Stimulated activated memory B cell treated with anti-CD40 and anti-IgM and Interleukin-4, amounts not matched to agents 10 μg/mL and 1 μg/mL and 100 μg/mL, for 72 hours (primary cell): ENCODE results near the gene DIPK1B.

Source experiments
- ATAC-seq: fragments of 150-1000 bp; cut with Tn5 transposase; 2 replicates; pipeline ENCODE4 v1.10.0; 2021
- H3K27ac Mint-ChIP-seq: one replicate; pipeline ENCODE4 v1.8.0; 2022; ENCODE audit warnings: mild to moderate bottlenecking, mixed read lengths
- H3K27me3 Mint-ChIP-seq: one replicate; pipeline ENCODE4 v1.8.0; 2022; ENCODE audit warnings: mixed read lengths
- H3K36me3 Mint-ChIP-seq: one replicate; pipeline ENCODE4 v1.8.0; 2022; ENCODE audit warnings: mixed read lengths
- H3K4me1 Mint-ChIP-seq: one replicate; pipeline ENCODE4 v1.8.0; 2022; ENCODE audit warnings: mixed read lengths
- H3K4me3 Mint-ChIP-seq: one replicate; pipeline ENCODE4 v1.8.0; 2022; ENCODE audit warnings: mild to moderate bottlenecking, moderate library complexity, mixed read lengths
- H3K9me3 Mint-ChIP-seq: one replicate; pipeline ENCODE4 v1.8.0; 2022; ENCODE audit warnings: mixed read lengths

The DIPK1B gene

DNA sequence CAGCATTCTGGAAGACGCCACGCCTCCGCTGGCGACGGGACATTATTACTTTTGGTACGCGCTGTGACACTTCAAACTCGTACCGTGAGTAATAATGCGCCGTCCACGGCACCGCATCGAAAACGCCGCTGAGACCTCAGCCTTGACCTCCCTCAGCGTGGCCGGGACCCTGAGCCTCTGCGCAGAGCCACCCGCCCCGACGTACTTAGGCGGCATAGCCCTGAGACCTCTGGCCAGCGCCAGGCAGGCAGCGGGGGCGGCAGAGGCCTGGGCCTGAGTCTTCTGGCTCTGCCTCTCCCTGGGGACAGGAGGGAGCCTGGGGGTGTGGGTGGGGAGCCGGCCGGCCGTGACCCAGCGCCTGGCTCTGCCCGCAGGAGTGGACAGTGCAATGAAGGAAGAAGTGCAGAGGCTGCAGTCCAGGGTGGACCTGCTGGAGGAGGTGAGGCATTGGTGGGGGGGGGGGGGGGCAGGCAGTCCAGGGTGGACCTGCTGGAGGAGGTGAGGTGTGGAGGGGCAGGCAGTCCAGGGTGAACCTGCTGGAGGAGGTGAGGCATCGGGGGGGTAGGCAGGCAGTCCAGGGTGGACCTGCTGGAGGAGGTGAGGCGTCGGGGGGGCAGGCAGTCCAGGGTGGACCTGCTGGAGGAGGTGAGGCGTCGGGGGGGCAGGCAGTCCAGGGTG lies 41.7 kb upstream of the DIPK1B start:
- Mint-ChIP-seq H3K4me3 (no peak overlapping the region), H3K9me3 (no peaks in the 10 kb centered on the region), H3K36me3 (no peaks in the 10 kb centered on the region), H3K27ac (no peak overlapping the region), H3K4me1 (peaks cover 17% of the 10 kb centered on the region), H3K27me3 (peaks cover 43% of the 10 kb centered on the region)
- ATAC-seq: no peak

DNA sequence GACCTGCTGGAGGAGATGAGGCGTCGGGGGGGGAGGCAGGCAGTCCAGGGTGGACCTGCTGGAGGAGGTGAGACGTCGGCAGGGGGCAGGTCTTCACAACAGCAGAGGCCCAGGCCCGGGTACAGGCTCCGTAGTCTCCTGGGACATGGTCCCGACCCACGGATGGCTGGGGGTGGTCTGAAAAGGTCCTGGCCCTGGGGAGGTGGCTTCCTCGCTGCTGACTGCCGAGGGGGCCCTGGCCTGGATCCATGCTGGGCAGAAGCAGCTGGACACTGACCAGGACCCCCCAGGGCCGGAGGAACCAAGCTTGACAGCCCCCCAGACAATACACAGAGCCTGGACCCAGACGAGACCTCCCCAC lies 41.1 kb upstream of the DIPK1B start:
- no peak for ATAC-seq
- no peaks in the 10 kb centered on the region for H3K9me3 Mint-ChIP-seq
- H3K27ac Mint-ChIP-seq: no peak overlapping the region
- peaks cover 17% of the 10 kb centered on the region for H3K4me1 Mint-ChIP-seq
- no peaks in the 10 kb centered on the region for H3K36me3 Mint-ChIP-seq
- H3K27me3 Mint-ChIP-seq: peaks cover 43% of the 10 kb centered on the region
- no peak overlapping the region for H3K4me3 Mint-ChIP-seq

DNA sequence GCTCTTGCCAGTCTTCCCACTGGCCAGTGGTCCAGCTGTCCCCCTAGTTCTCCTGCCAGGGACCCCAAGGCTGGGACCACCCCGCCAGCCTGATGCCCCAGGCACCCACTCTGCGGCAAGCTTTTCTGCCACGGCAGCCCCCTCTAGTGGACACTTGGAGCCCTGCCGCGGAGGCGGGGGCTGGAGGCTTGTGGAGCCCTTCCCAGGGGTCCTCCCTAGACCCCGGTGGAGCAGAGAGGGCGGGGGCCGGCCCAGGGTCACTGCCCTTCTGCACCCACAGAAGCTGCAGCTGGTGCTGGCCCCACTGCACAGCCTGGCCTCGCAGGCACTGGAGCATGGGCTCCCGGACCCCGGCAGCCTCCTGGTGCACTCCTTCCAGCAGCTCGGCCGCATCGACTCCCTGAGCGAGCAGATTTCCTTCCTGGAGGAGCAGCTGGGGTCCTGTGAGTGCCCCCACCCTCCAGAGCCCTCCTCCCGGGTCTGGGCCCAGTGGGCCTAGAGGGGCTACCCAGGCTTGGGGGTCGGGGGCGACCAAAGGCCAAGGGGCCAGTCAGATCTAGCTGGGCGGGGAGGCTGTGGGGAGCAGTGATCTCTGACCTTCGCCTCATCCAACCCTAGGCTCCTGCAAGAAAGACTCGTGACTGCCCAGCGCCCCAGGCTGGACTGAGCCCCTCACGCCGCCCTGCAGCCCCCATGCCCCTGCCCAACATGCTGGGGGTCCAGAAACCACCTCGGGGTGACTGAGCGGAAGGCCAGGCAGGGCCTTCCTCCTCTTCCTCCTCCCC lies 40.5 kb upstream of the DIPK1B start:
- Mint-ChIP-seq H3K9me3 (no peaks in the 10 kb centered on the region), H3K4me1 (peaks cover 14% of the 10 kb centered on the region), H3K4me3 (no peak overlapping the region), H3K36me3 (peaks cover 2% of the 10 kb centered on the region), H3K27me3 (peaks cover 43% of the 10 kb centered on the region), H3K27ac (no peak overlapping the region)
- ATAC-seq: no peak

- no peak for ATAC-seq
- Mint-ChIP-seq H3K27ac (no peak overlapping the region), H3K4me3 (no peak overlapping the region), H3K4me1 (peaks cover 13% of the 10 kb centered on the region), H3K27me3 (peaks cover 41% of the 10 kb centered on the region), H3K36me3 (peaks cover 5% of the 10 kb centered on the region), H3K9me3 (no peaks in the 10 kb centered on the region)
These were observed 39.8 kb upstream of the DIPK1B start for GRCh38 chr9:136672431-136673087.

DNA sequence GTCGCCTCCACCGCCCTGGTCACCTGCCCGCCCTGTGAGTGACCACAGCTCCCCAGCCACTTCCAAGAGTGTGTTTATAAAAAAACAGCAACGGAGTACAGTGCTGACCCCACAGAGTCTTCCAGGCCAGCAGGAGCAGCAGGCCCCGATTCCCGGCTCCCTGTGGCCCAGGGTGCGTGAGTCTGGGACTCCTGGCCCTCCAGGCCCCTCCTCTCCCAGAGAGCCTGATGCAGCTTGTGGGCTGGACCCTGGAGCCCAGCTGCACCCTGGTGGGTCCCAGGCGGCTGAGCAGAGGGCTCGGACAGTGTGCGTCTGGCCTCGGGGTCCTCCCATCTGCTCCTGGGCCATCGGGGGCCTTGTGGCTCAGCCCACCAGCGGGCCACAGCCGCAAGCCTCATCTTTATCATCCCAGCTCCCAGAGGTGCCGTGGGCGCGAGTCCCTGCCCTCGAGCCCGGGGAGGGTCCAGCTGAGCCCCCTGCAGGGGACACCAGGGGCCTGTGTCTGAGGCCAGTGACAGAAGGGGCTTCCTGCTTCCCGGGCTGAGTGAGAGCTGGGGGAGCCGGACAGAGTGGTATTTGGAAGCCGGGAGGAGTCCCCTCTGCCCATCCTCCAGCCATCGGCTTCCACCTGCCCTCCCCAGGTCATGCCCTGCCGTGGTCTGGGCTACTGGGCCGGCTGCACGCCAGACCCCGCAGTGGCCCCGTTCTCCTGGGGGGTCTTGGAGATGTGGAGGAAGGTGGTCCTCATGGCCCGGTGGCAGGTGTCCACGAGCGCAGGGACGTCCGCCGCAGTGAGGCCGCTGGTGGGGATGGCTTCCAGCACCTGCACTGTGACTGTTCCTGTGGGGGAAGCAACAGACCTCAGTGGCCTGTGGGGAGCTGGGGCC lies 39.0 kb upstream of the DIPK1B start:
- Mint-ChIP-seq H3K36me3 (peaks cover 5% of the 10 kb centered on the region), H3K4me3 (no peak overlapping the region), H3K9me3 (no peaks in the 10 kb centered on the region), H3K4me1 (peaks cover 13% of the 10 kb centered on the region), H3K27me3 (peaks cover 33% of the 10 kb centered on the region), H3K27ac (no peak overlapping the region)
- no peak for ATAC-seq

DNA sequence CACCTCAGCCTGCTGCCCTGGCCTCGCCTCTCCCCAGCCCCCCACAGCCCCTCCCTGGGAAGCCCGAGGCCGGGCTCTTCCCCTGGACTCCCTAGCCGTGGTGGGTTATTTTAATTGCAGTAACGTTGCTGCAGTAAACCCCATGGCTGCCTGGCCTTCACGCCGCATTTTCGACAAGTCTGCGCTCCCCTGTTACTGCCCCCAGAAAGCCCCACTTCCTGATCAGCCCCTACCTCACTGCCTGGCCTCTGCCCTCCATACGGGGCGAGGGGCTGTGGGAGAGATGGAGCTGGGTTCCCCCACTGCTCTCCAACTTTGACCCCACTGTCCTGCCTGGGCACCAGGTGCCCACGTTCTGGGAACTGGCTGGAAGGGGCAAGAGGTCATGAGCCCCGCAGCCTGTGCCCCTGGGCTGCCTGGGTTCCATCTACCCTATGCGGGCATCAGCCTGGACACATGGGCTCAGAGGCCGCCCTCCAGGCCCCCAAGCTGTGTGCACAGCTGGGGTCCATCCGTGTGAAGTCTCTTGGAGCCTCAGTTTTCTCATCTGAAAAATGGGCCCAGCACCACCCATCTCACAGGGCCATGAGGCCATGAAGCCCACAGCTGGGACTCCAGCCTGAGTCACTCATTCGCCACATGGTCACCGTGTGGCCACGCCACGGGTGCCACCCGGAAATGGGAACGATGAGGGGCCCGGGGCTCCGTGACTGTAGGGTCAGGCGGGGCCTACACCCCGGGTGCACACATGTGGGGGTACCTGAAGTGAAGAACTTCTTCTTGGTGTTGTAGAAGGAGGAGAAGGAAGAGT lies 38.2 kb upstream of the DIPK1B start:
- Mint-ChIP-seq H3K27ac (no peak overlapping the region), H3K36me3 (peaks cover 5% of the 10 kb centered on the region), H3K27me3 (peaks cover 25% of the 10 kb centered on the region), H3K4me1 (peaks cover 9% of the 10 kb centered on the region), H3K9me3 (no peaks in the 10 kb centered on the region), H3K4me3 (no peak overlapping the region)
- ATAC-seq: no peak

DNA sequence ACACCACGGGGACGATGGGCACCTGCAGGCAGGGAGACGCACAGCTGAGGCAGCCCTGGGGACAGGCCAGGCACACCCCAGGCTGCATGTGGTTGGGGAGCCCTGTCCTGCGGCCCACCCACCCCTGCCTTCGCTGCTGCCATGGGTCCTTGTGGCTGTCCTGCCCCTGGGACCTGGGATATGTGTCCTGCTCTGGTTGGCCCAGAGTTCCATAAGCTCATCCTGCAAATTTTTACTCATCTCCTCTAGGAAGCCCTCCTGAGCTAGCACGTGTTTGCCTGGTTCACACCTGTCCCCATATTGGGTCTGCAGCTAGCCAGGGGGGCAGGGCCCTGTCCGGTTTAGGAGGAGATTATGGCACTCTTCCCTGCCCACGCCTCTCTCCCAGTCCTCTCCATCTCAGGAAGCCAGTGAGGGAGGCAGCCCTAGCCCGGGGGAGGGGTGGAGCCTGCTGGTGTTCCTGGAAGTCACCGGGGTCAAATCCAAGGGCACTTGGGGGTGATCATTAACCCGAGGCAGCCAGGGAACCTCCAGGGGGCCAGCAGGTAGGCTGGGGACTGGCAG lies 37.5 kb upstream of the DIPK1B start:
- no peak overlapping the region for H3K27ac Mint-ChIP-seq
- peaks cover 5% of the 10 kb centered on the region for H3K36me3 Mint-ChIP-seq
- H3K27me3 Mint-ChIP-seq: peaks cover 18% of the 10 kb centered on the region
- ATAC-seq: no peak
- no peaks in the 10 kb centered on the region for H3K9me3 Mint-ChIP-seq
- peaks cover 15% of the 10 kb centered on the region for H3K4me1 Mint-ChIP-seq
- no peak overlapping the region for H3K4me3 Mint-ChIP-seq

GRCh38 chr9:136675477-136676296 lies 36.7 kb upstream of the DIPK1B start:
- Mint-ChIP-seq H3K9me3 (no peaks in the 10 kb centered on the region), H3K4me3 (no peak overlapping the region), H3K36me3 (peaks cover 5% of the 10 kb centered on the region), H3K27me3 (peaks cover 10% of the 10 kb centered on the region), H3K27ac (no peak overlapping the region), H3K4me1 (peaks cover 15% of the 10 kb centered on the region)
- ATAC-seq: no peak

- no peak for ATAC-seq
These were observed 36.0 kb upstream of the DIPK1B start for GRCh38 chr9:136676297-136676794.

GRCh38 chr9:136676920-136677686 lies 35.3 kb upstream of the DIPK1B start:
- no peak for ATAC-seq
- no peaks in the 10 kb centered on the region for H3K9me3 Mint-ChIP-seq
- no peaks in the 10 kb centered on the region for H3K27me3 Mint-ChIP-seq
- H3K4me1 Mint-ChIP-seq: peaks cover 9% of the 10 kb centered on the region
- H3K4me3 Mint-ChIP-seq: no peak overlapping the region
- H3K36me3 Mint-ChIP-seq: peaks cover 5% of the 10 kb centered on the region
- no peak overlapping the region for H3K27ac Mint-ChIP-seq

More at GRCh38 chr9:136676297-136676794, 36.0 kb upstream of the DIPK1B start:
- no peak overlapping the region for H3K27ac Mint-ChIP-seq
- H3K4me3 Mint-ChIP-seq: no peak overlapping the region
- peaks cover 5% of the 10 kb centered on the region for H3K36me3 Mint-ChIP-seq
- no peaks in the 10 kb centered on the region for H3K9me3 Mint-ChIP-seq
- H3K27me3 Mint-ChIP-seq: peaks cover 6% of the 10 kb centered on the region
- H3K4me1 Mint-ChIP-seq: peaks cover 14% of the 10 kb centered on the region

DNA sequence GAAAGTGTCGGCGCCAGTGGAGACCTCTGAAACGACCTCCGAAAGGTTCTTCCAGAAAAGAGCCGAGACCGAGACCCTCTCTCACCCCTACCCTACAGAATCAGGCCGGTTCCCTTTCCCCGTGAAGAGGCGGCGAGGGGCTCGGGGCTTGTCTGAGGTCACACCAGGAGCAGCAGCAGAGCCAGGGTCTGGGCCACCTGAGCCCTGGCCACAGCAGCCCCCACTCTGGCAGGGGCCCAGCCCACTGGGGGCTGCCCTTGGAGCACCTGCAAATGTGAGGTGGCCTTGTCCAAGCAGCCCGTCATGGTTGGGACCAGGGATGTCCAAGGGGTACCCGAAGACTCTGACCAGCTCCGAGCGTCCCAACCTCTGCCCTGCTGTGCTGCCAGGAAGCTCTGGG lies 34.3 kb upstream of the DIPK1B start:
- Mint-ChIP-seq H3K9me3 (no peaks in the 10 kb centered on the region), H3K36me3 (peaks cover 5% of the 10 kb centered on the region), H3K27me3 (no peaks in the 10 kb centered on the region), H3K4me1 (peaks cover 9% of the 10 kb centered on the region), H3K27ac (no peak overlapping the region), H3K4me3 (no peak overlapping the region)
- ATAC-seq: no peak

- peaks cover 5% of the 10 kb centered on the region for H3K36me3 Mint-ChIP-seq
- H3K27me3 Mint-ChIP-seq: no peaks in the 10 kb centered on the region
- no peak overlapping the region for H3K4me3 Mint-ChIP-seq
- ATAC-seq: no peak
- no peaks in the 10 kb centered on the region for H3K9me3 Mint-ChIP-seq
- H3K27ac Mint-ChIP-seq: no peak overlapping the region
- peaks cover 9% of the 10 kb centered on the region for H3K4me1 Mint-ChIP-seq
These were observed 33.7 kb upstream of the DIPK1B start for GRCh38 chr9:136678624-136679023.
